ENCODE results near the gene AKAP6. TPM values are rescaled to one million over a fixed set of nuclear protein-coding genes. Genes with fewer than 3 reads are reported as not detected.

Gene AKAP6
- total RNA-seq, 1 donor from 2014 or later = 7.7 TPM

DNA sequence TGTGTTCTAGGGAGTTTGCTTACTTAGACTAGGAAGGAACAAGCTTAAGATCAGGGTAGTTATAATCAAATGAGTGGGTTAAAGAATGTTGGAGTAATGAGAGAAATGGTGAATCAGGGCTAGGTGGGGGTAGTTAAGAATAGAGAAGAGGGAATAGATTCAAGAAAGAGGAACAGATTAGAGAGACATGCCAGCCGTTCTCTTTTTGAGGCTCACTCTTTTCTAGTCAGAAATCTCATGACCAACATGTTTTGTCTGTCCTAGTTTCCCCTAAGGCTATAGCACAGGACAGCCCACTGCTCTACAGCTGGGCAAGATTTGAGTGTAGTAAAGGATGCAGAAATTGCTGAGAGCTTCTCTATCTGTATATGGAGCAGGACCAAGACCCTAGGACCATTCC lies 258.4 kb downstream of the AKAP6 start:
- H3K4me3 ChIP-seq = no peak overlapping the region
- no peaks in the 10 kb centered on the region for H3K27me3 ChIP-seq
- TF ChIP-seq, protein P1, sequence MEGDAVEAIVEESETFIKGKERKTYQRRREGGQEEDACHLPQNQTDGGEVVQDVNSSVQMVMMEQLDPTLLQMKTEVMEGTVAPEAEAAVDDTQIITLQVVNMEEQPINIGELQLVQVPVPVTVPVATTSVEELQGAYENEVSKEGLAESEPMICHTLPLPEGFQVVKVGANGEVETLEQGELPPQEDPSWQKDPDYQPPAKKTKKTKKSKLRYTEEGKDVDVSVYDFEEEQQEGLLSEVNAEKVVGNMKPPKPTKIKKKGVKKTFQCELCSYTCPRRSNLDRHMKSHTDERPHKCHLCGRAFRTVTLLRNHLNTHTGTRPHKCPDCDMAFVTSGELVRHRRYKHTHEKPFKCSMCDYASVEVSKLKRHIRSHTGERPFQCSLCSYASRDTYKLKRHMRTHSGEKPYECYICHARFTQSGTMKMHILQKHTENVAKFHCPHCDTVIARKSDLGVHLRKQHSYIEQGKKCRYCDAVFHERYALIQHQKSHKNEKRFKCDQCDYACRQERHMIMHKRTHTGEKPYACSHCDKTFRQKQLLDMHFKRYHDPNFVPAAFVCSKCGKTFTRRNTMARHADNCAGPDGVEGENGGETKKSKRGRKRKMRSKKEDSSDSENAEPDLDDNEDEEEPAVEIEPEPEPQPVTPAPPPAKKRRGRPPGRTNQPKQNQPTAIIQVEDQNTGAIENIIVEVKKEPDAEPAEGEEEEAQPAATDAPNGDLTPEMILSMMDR (IDR thresholded peaks at IDR 0.05) = no peak
- intact Hi-C loops (cut with DNase I) = no loop called here
- no peak overlapping the region for H3K27ac ChIP-seq
- H3K9me3 ChIP-seq = no peaks in the 10 kb centered on the region
- H3K36me3 ChIP-seq = no peaks in the 10 kb centered on the region
- DNase-seq = no peak
- no peak for ATAC-seq
- H3K4me1 ChIP-seq = no peaks in the 10 kb centered on the region

DNA sequence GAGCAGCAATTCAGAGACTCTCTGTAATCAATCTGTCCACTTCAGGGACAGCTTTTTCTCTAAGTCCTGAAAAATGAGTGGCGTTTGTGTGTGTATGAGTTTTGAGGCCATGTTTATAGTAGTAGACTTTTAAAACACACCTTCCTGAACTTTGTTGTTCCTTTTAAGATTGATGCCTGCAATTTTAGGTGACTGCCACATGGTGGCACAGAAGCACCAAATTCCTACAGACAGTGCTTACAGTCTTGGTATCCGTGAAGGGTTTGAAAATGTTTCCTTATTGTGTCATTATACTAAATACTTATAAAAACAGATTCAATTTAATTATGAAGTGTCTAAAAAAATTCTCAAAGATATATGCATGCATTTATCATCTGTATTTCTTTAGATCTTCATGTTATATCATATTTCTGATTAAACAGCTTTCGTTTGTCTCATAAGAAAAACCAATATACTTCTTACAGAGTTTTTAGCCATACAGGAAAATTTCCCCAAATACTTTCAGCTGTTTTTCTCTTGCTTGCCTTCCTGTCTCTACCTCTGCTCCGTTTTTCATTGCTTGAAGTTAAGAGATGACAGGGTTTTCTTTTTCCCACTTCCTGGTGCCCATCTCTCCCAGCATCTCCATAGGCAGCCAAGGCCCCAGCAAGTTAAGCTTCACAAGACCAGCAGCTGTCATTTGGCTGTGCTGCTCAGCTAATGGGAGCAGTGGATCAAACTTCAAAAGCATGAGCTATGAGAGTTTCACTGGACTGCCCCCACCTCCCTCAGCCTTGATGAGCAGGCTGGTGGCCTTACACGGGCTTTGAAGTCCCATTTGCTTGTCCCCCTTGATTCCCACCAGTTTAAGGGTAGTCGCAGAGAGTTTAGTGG lies 259.6 kb downstream of the AKAP6 start:
- TF ChIP-seq, protein P1 (IDR thresholded peaks at IDR 0.05) = peak; percentile 59
- Histone ChIP-seq H3K4me3 (no peak overlapping the region), H3K9me3 (no peaks in the 10 kb centered on the region), H3K27ac (no peak overlapping the region), H3K4me1 (no peaks in the 10 kb centered on the region), H3K27me3 (no peaks in the 10 kb centered on the region), H3K36me3 (no peaks in the 10 kb centered on the region)
- intact Hi-C loops (cut with DNase I) = no loop called here
- DNase-seq (no peak), ATAC-seq (peak; percentile 49)

DNA sequence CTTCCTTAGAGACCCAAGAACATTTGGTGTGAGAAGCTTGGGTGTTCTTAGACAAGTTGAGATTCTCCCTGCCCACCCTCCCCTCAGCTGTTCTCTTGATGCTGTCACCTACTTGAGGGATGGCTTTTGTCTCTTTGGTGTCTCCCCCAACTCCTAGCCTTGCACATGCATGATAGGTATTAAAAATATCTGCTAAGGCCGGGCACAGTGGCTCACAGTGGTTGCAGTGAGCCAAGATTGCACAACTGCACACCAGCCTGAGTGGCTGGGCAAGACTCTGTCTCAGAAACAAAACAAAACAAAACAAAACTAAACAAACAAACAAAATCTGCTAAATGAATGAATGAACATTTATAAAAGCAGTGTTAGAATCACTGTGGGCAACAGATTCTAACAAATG lies 261.1 kb downstream of the AKAP6 start:
- Histone ChIP-seq H3K4me1 (no peaks in the 10 kb centered on the region), H3K9me3 (no peaks in the 10 kb centered on the region), H3K36me3 (no peaks in the 10 kb centered on the region), H3K4me3 (no peak overlapping the region), H3K27ac (no peak overlapping the region), H3K27me3 (no peaks in the 10 kb centered on the region)
- TF ChIP-seq, protein P1 (IDR thresholded peaks at IDR 0.05) = no peak
- intact Hi-C loops (cut with DNase I) = no loop called here
- DNase-seq = no peak
- no peak for ATAC-seq

DNA sequence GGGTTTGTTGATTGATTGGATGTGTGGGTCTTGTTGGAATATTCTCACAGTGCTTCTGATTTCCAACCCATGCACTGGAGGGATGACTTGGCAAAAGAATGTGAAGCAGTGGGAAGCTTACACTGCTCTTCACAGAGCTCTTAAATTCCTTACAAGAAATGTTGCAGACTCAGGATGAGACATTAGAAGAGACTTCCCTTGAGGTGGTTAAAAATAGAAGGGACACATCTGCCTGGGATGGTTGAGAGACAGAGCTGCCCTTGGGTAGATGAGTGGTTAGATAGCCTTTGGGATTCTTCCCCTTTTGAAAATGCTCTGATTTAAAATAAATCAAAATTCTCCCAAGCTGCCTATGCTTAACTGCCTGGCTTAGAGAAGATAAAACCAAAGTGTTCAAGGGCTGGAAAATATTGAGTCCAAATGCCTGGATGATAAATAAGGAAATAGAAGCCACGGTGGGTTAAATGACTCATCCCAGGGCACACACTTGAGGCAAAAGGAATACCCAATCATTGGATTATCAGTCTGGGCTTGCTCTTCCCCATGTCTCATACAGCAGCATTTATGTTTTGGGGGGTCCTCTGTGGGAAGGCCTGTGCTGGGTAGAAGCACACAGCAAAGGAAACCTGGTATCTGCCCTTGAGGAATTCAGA lies 264.3 kb downstream of the AKAP6 start:
- DNase-seq = no peak
- Histone ChIP-seq H3K27ac (no peak overlapping the region), H3K36me3 (no peaks in the 10 kb centered on the region), H3K27me3 (no peaks in the 10 kb centered on the region), H3K9me3 (no peaks in the 10 kb centered on the region), H3K4me3 (no peak overlapping the region), H3K4me1 (no peaks in the 10 kb centered on the region)
- TF ChIP-seq, protein P1 (IDR thresholded peaks at IDR 0.05) = no peak
- intact Hi-C loops (cut with DNase I) = no loop called here
- ATAC-seq = no peak

DNA sequence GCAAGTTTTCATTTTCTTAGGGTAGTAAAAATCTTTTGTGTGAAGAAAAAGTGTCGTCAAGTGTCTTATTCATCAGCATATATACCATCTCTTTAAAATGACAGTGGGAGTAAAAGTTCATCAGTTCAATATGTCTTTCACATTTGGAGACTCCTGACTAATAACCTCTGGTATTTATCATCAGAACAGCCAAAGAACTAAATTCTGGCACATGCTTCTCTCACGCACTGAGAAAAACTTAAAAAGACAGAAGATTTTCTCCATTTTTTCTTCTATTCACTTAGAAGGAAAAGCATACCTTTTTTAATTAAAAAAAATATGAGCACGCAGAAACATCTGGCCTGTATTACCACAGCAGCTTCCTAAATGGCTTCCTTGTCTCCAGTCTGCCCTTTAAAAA lies 265.7 kb downstream of the AKAP6 start:
- Histone ChIP-seq H3K9me3 (no peaks in the 10 kb centered on the region), H3K4me1 (no peaks in the 10 kb centered on the region), H3K27me3 (no peaks in the 10 kb centered on the region), H3K4me3 (no peak overlapping the region), H3K36me3 (no peaks in the 10 kb centered on the region), H3K27ac (no peak overlapping the region)
- DNase-seq (no peak), ATAC-seq (no peak)
- TF ChIP-seq, protein P1 (IDR thresholded peaks at IDR 0.05) = no peak
- intact Hi-C loops (cut with DNase I) = no loop called here
